MCF 10A (cell line): ENCODE results near the gene KDM3B. TPM values are rescaled to one million over a fixed set of nuclear protein-coding genes. Genes with fewer than 3 reads are reported as not detected.

Experiments used
- BruUV-seq: library from RNA; stranded (reverse); fragments of 400-500 nt; replicated peaks from 2 replicates; lab custom pipeline; 2021; lab: Mats Ljungman, UMichigan
- CTCF ChIA-PET: fragments of 300-600 bp; sonication (Branson Sonifier 250); formaldehyde crosslinking; extraction: SDS; loops from one replicate; lab custom pipeline; 2021; ENCODE audit warnings: antibody characterized with exemption, inconsistent platforms; lab: Yijun Ruan, JAX
- POLR2A ChIA-PET: fragments of 300-600, 350-650 bp; sonication (Branson Sonifier 250); formaldehyde crosslinking; extraction: SDS; loops from one replicate; lab custom pipeline; 2020; ENCODE audit warnings: antibody characterized with exemption, inconsistent platforms; lab: Yijun Ruan, JAX
- DNase-seq: peaks from one replicate; pipeline ENCODE4 v3.0.0-alpha.2; 2018; ENCODE audit not compliant: unreplicated experiment
- H3K27ac Mint-ChIP-seq: one replicate; pipeline ENCODE4 v1.8.0; 2022; ENCODE audit warnings: mild to moderate bottlenecking, low read depth, mixed read lengths; ENCODE audit not compliant: unreplicated experiment
- H3K27me3 Mint-ChIP-seq: one replicate; pipeline ENCODE4 v1.8.0; 2022; ENCODE audit warnings: mixed read lengths; ENCODE audit not compliant: insufficient read depth, unreplicated experiment
- H3K36me3 Mint-ChIP-seq: one replicate; pipeline ENCODE4 v1.8.0; 2022; ENCODE audit warnings: mild to moderate bottlenecking, moderate library complexity, mixed read lengths; ENCODE audit not compliant: insufficient read depth, unreplicated experiment
- H3K4me1 Mint-ChIP-seq: one replicate; pipeline ENCODE4 v1.8.0; 2022; ENCODE audit warnings: mixed read lengths; ENCODE audit not compliant: insufficient read depth, unreplicated experiment
- H3K4me3 Mint-ChIP-seq: one replicate; pipeline ENCODE4 v1.8.0; 2022; ENCODE audit warnings: mild to moderate bottlenecking, moderate library complexity, mixed read lengths; ENCODE audit not compliant: unreplicated experiment
- H3K9me3 Mint-ChIP-seq: one replicate; pipeline ENCODE4 v1.8.0; 2022; ENCODE audit warnings: mixed read lengths; ENCODE audit not compliant: unreplicated experiment
- CTCF ChIP-seq: fragments of 200-600 bp; IDR thresholded peaks from one replicate; pipeline ENCODE4 v1.8.0; 2022; ENCODE audit warnings: antibody characterized with exemption, mild to moderate bottlenecking; ENCODE audit not compliant: unreplicated experiment
- intact Hi-C: fragments of 100-400 bp; cut with micrococcal nuclease; formaldehyde crosslinking; loops from 2 replicates; pipeline ENCODE4 v1.14.1; 2022
- total RNA-seq: library from RNA; stranded (reverse); gene quantifications from 2 replicates; pipeline ENCODE4 v1.2.3, GENCODE V29; 2022

KDM3B gene
- total RNA-seq, 1 experiment from 2014 or later: 57.8 TPM

- CTCF ChIA-PET: interaction anchor here (0.6 to 11.4 kb wide), 35 partner anchors 9 to 1797 kb away, joined by 3 to 268 read pairs (median 4); partner anchors contain the start of genes ETF1 and KDM3B
- TF ChIP-seq CTCF: peak; percentile 21
- no peaks in the 10 kb centered on the region for H3K9me3 Mint-ChIP-seq
- intact Hi-C loops: loop anchor here (1.0 to 5.0 kb wide), 5 partner anchors 28 to 798 kb away; partner anchors contain the start of gene ETF1
- peak overlapping the region; percentile 78 for H3K4me3 Mint-ChIP-seq
- peaks cover 45% of the 10 kb centered on the region for H3K4me1 Mint-ChIP-seq
- BruUV-seq: TSS peak; percentile 77
- peak; percentile 100 for DNase-seq
- POLR2A ChIA-PET: interaction anchor here (0.6 to 15.2 kb wide), 44 partner anchors 9 to 981 kb away, joined by 3 to 626 read pairs (median 6); partner anchors contain the start of genes BRD8, CDC23, CDC25C and ETF1
- H3K27me3 Mint-ChIP-seq: peaks cover 20% of the 10 kb centered on the region
- H3K27ac Mint-ChIP-seq: peak overlapping the region; percentile 93
- H3K36me3 Mint-ChIP-seq: peaks cover 58% of the 10 kb centered on the region
These were observed 112.1 kb downstream of the KDM3B start for GRCh38 chr5:138464388-138465260.

GRCh38 chr5:138465261-138466124 lies 113.0 kb downstream of the KDM3B start, which contains the start of gene EGR1:
Gene EGR1 (plus strand): TSS chr5:138465479. CDS start chr5:138465762, 283 bp downstream.
- H3K4me1 Mint-ChIP-seq: peaks cover 49% of the 10 kb centered on the region
- peaks cover 20% of the 10 kb centered on the region for H3K27me3 Mint-ChIP-seq
- TF ChIP-seq CTCF: no peak
- peak within 1 kb of the TSS; percentile 78 for H3K4me3 Mint-ChIP-seq
- BruUV-seq: no TSS peak
- POLR2A ChIA-PET: interaction anchor here (0.6 to 15.2 kb wide), 44 partner anchors 8 to 909 kb away, joined by 3 to 626 read pairs (median 6); partner anchors contain the start of genes BRD8, CDC23, CDC25C and ETF1
- H3K36me3 Mint-ChIP-seq: peaks cover 66% of the 10 kb centered on the region
- no peaks in the 10 kb centered on the region for H3K9me3 Mint-ChIP-seq
- peak within 1 kb of the TSS; percentile 93 for H3K27ac Mint-ChIP-seq
- intact Hi-C loops: loop anchor here (1.0 kb wide), 1 partner anchor 27 kb away; no protein-coding TSS in a partner anchor
- DNase-seq: peak; percentile 98
- CTCF ChIA-PET: interaction anchor here (0.6 to 11.4 kb wide), 25 partner anchors 8 to 1796 kb away, joined by 3 to 268 read pairs (median 5); partner anchors contain the start of genes ETF1 and KDM3B

GRCh38 chr5:138466125-138466899 lies 113.8 kb downstream of the KDM3B start:
- no peak for TF ChIP-seq CTCF
- peaks cover 46% of the 10 kb centered on the region for H3K4me1 Mint-ChIP-seq
- no TSS peak for BruUV-seq
- CTCF ChIA-PET: interaction anchor here (0.6 to 11.4 kb wide), 11 partner anchors 16 to 83 kb away, joined by 3 to 268 read pairs (median 16); partner anchors contain the start of gene ETF1
- peak overlapping the region; percentile 93 for H3K27ac Mint-ChIP-seq
- intact Hi-C loops: no loop called here
- H3K27me3 Mint-ChIP-seq: peaks cover 20% of the 10 kb centered on the region
- POLR2A ChIA-PET: interaction anchor here (0.7 to 15.2 kb wide), 21 partner anchors 10 to 908 kb away, joined by 3 to 626 read pairs (median 14); partner anchors contain the start of genes BRD8, ETF1, HSPA9 and KIF20A
- H3K9me3 Mint-ChIP-seq: no peaks in the 10 kb centered on the region
- H3K36me3 Mint-ChIP-seq: peaks cover 74% of the 10 kb centered on the region
- peak; percentile 42 for DNase-seq
- H3K4me3 Mint-ChIP-seq: peak overlapping the region; percentile 78
